ENCODE data around the gene ATRIP. TPM values are rescaled to one million over a fixed set of nuclear protein-coding genes. Genes with fewer than 3 reads are reported as not detected.
A peak's percentile ranks its signal among the peaks of the same experiment; 100 is the strongest.

Gene ATRIP
- total and polyA plus RNA-seq, 8 donors: 2.0 to 4.8 (median 3.0) TPM

GRCh38 chr3:48502121-48502520 is 55.6 kb downstream of the ATRIP start:
- H3K27ac ChIP-seq: peak overlapping the region in 1 of 4 donors; percentile 82
- no peak for FAIRE-seq

GRCh38 chr3:48502728-48503168 is 56.2 kb downstream of the ATRIP start:
- DNase-seq: peak; percentile 48 to 88 (median 78)
- TF ChIP-seq CTCF (IDR thresholded peaks at IDR 0.05): no peak
- intact Hi-C loops (cut with DNase I): no loop called here
- peak; percentile 28 to 65 (median 61) for ATAC-seq
- Histone ChIP-seq H3K4me1 (peaks cover 0 to 7% (median 0%) of the 10 kb centered on the region in 3 donors), H3K36me3 (no peaks in the 10 kb centered on the region), H3K9me3 (no peaks in the 10 kb centered on the region), H3K27ac (peak overlapping the region in 3 of 4 donors; percentile 50 to 82 (median 82)), H3K27me3 (no peaks in the 10 kb centered on the region), H3K4me3 (no peak overlapping the region)
- FAIRE-seq: no peak
- 32 to 34% methylated on average over 6 of the region's 6 CpGs for WGBS, 2 donors

More at GRCh38 chr3:48502121-48502520, 55.6 kb downstream of the ATRIP start:
- Histone ChIP-seq H3K27me3 (no peaks in the 10 kb centered on the region), H3K4me1 (peaks cover 0 to 7% (median 0%) of the 10 kb centered on the region in 3 donors), H3K4me3 (no peak overlapping the region), H3K36me3 (no peaks in the 10 kb centered on the region), H3K9me3 (no peaks in the 10 kb centered on the region)
- WGBS, 2 donors: 94 to 95% methylated on average over 5 of the region's 5 CpGs
- DNase-seq (peak in 1 of 6 donors; percentile 13), ATAC-seq (no peak)
- TF ChIP-seq CTCF (IDR thresholded peaks at IDR 0.05): no peak
- intact Hi-C loops (cut with DNase I): no loop called here

- Histone ChIP-seq H3K4me1 (peaks cover 0 to 7% (median 0%) of the 10 kb centered on the region in 3 donors), H3K36me3 (no peaks in the 10 kb centered on the region), H3K9me3 (no peaks in the 10 kb centered on the region), H3K27ac (peak overlapping the region; percentile 50 to 82 (median 72)), H3K27me3 (no peaks in the 10 kb centered on the region), H3K4me3 (peak overlapping the region; percentile 36 to 74 (median 50))
- DNase-seq (peak; percentile 15 to 71 (median 46)), ATAC-seq (peak in 3 of 4 donors; percentile 11 to 44 (median 20)), FAIRE-seq (no peak)
- TF ChIP-seq CTCF (IDR thresholded peaks at IDR 0.05): no peak
- WGBS, 2 donors: 29 to 48% methylated on average over 15 to 26 of the region's 26 CpGs
- intact Hi-C loops (cut with DNase I): no loop called here
Observed at GRCh38 chr3:48503401-48504050, 57.0 kb downstream of the ATRIP start.

GRCh38 chr3:48504051-48504946 is 57.8 kb downstream of the ATRIP start, which contains the start of gene SHISA5:
TSS of gene SHISA5 (minus strand) at chr3:48504174. CDS start at chr3:48504094, 80 bp downstream.
- 1 to 3% methylated on average over 43 to 66 of the region's 66 CpGs for WGBS, 2 donors
- Histone ChIP-seq H3K4me1 (peaks cover 0 to 7% (median 0%) of the 10 kb centered on the region in 3 donors), H3K27ac (peak within 1 kb of the TSS; percentile 50 to 82 (median 72)), H3K4me3 (peak within 1 kb of the TSS; percentile 36 to 74 (median 50)), H3K27me3 (no peaks in the 10 kb centered on the region), H3K36me3 (no peaks in the 10 kb centered on the region), H3K9me3 (no peaks in the 10 kb centered on the region)
- no peak for TF ChIP-seq CTCF (IDR thresholded peaks at IDR 0.05)
- intact Hi-C loops (cut with DNase I): no loop called here
- FAIRE-seq: no peak
- ATAC-seq: peak; percentile 71 to 83 (median 82)
- peak; percentile 72 to 88 (median 82) for DNase-seq

Measured in pancreas (tissue), 10 donors.